ENCODE results near the gene MBTPS2.

Gene MBTPS2

GRCh38 chrX:21855937-21856415 lies 16.6 kb downstream of the MBTPS2 start, which contains the start of gene YY2:
Gene YY2, plus strand, starts transcription at chrX:21855987. Its CDS starts 498 bp downstream, at chrX:21856485.
- Histone ChIP-seq H3K4me1 (ENCODE audit: low read depth, poor library complexity, severe bottlenecking) (peaks cover 5% of the 10 kb centered on the region), H3K4me2 (no peak within 1 kb of the TSS), H4K20me1 (ENCODE audit: insufficient read depth) (no peaks in the 10 kb centered on the region), H3K9ac (no peak within 1 kb of the TSS), H3K36me3 (ENCODE audit: insufficient read depth) (no peaks in the 10 kb centered on the region), H3K27me3 (ENCODE audit: insufficient read depth, low read depth) (no peaks in the 10 kb centered on the region), H2AFZ (ENCODE audit: low read depth) (no peak within 1 kb of the TSS), H3K27ac (no peak within 1 kb of the TSS), H3K79me2 (ENCODE audit: insufficient read depth, low read depth) (no peaks in the 10 kb centered on the region), H3K4me3 (IDR thresholded peaks at IDR 0.05; ENCODE audit: insufficient read depth, low read depth, low read length) (no peak within 1 kb of the TSS)
- TF ChIP-seq, protein P1, sequence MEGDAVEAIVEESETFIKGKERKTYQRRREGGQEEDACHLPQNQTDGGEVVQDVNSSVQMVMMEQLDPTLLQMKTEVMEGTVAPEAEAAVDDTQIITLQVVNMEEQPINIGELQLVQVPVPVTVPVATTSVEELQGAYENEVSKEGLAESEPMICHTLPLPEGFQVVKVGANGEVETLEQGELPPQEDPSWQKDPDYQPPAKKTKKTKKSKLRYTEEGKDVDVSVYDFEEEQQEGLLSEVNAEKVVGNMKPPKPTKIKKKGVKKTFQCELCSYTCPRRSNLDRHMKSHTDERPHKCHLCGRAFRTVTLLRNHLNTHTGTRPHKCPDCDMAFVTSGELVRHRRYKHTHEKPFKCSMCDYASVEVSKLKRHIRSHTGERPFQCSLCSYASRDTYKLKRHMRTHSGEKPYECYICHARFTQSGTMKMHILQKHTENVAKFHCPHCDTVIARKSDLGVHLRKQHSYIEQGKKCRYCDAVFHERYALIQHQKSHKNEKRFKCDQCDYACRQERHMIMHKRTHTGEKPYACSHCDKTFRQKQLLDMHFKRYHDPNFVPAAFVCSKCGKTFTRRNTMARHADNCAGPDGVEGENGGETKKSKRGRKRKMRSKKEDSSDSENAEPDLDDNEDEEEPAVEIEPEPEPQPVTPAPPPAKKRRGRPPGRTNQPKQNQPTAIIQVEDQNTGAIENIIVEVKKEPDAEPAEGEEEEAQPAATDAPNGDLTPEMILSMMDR (conservative IDR thresholded peaks at IDR 0.05; ENCODE audit: low read depth, low read length) = no peak

- Histone ChIP-seq H3K79me2 (ENCODE audit: insufficient read depth, low read depth) (no peaks in the 10 kb centered on the region), H4K20me1 (ENCODE audit: insufficient read depth) (no peaks in the 10 kb centered on the region), H3K4me2 (no peak overlapping the region), H3K36me3 (ENCODE audit: insufficient read depth) (no peaks in the 10 kb centered on the region), H2AFZ (ENCODE audit: low read depth) (no peak overlapping the region), H3K4me1 (ENCODE audit: low read depth, poor library complexity, severe bottlenecking) (peaks cover 11% of the 10 kb centered on the region), H3K27me3 (ENCODE audit: insufficient read depth, low read depth) (no peaks in the 10 kb centered on the region), H3K4me3 (IDR thresholded peaks at IDR 0.05; ENCODE audit: insufficient read depth, low read depth, low read length) (no peak overlapping the region), H3K27ac (no peak overlapping the region), H3K9ac (no peak overlapping the region)
- TF ChIP-seq, protein P1 (conservative IDR thresholded peaks at IDR 0.05; ENCODE audit: low read depth, low read length) = no peak
These were observed 17.1 kb downstream of the MBTPS2 start for GRCh38 chrX:21856504-21856903.

DNA sequence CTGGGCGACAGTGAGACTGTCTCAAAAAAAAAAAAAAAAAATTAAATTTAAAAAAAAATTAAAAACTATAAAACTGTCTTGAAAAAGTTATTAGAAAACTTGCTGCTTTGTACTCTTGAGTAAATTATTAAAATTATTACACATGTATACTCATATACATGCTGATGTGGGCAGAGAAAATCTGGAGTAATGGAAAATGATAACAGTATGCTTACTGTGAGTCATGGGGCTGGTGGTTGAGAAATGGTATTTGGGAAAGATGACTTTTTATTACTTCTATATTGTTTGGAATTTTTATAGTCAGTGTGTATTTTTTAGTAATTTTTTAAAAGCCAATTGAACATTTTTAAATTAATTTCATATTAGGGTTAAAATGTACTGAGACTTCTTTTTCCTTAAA lies 23.8 kb downstream of the MBTPS2 start:
- no peaks in the 10 kb centered on the region for H3K79me2 ChIP-seq (ENCODE audit: insufficient read depth, low read depth)
- H3K9ac ChIP-seq = no peak overlapping the region
- H4K20me1 ChIP-seq (ENCODE audit: insufficient read depth) = no peaks in the 10 kb centered on the region
- no peaks in the 10 kb centered on the region for H3K27me3 ChIP-seq (ENCODE audit: insufficient read depth, low read depth)
- H3K36me3 ChIP-seq (ENCODE audit: insufficient read depth) = no peaks in the 10 kb centered on the region
- H3K4me1 ChIP-seq (ENCODE audit: low read depth, poor library complexity, severe bottlenecking) = peaks cover 16% of the 10 kb centered on the region
- TF ChIP-seq, protein P1 (conservative IDR thresholded peaks at IDR 0.05; ENCODE audit: low read depth, low read length) = no peak
- no peak overlapping the region for H3K27ac ChIP-seq
- no peak overlapping the region for H3K4me3 ChIP-seq (IDR thresholded peaks at IDR 0.05; ENCODE audit: insufficient read depth, low read depth, low read length)
- no peak overlapping the region for H2AFZ ChIP-seq (ENCODE audit: low read depth)
- H3K4me2 ChIP-seq = no peak overlapping the region

GRCh38 chrX:21865436-21865835 lies 26.0 kb downstream of the MBTPS2 start:
- TF ChIP-seq, protein P1 (conservative IDR thresholded peaks at IDR 0.05; ENCODE audit: low read depth, low read length) = no peak
- Histone ChIP-seq H4K20me1 (ENCODE audit: insufficient read depth) (no peaks in the 10 kb centered on the region), H3K27me3 (ENCODE audit: insufficient read depth, low read depth) (no peaks in the 10 kb centered on the region), H3K27ac (no peak overlapping the region), H3K4me1 (ENCODE audit: low read depth, poor library complexity, severe bottlenecking) (peaks cover 16% of the 10 kb centered on the region), H2AFZ (ENCODE audit: low read depth) (no peak overlapping the region), H3K36me3 (ENCODE audit: insufficient read depth) (no peaks in the 10 kb centered on the region), H3K9ac (no peak overlapping the region), H3K4me2 (no peak overlapping the region), H3K79me2 (ENCODE audit: insufficient read depth, low read depth) (no peaks in the 10 kb centered on the region), H3K4me3 (IDR thresholded peaks at IDR 0.05; ENCODE audit: insufficient read depth, low read depth, low read length) (no peak overlapping the region)

Measured in KMS-11 (cell line).